Lung (tissue), 12 donors: Measurements from ENCODE around the gene RABGAP1L. TPM values are rescaled to one million over a fixed set of nuclear protein-coding genes. Genes with fewer than 3 reads are reported as not detected.

Source experiments
- ATAC-seq: fragments of 200-7000 bp; cut with Tn5 transposase; one replicate; pipeline ENCODE4 v1.9.1; 2020; ENCODE audit warnings: moderate number of reproducible peaks; ENCODE audit not compliant: insufficient read depth, low FRiP score
- DNase-seq, 3 donors: peaks; one replicate each; pipeline ENCODE4 v3.0.0-alpha.2; 2013 to 2017
- H3K27ac ChIP-seq, 2 donors: one replicate each; pipeline ENCODE4 v1.5.1; 2013; ENCODE audit warnings: mild to moderate bottlenecking in 2 of 2, moderate library complexity in 2 of 2, control low read depth in 1 of 2, inconsistent platforms in 1 of 2, low read depth in 1 of 2, low read length in 1 of 2
- H3K27me3 ChIP-seq, 3 donors: one replicate each; pipeline ENCODE4 v1.5.1; 2013; ENCODE audit warnings: low read length in 2 of 3; ENCODE audit not compliant: control insufficient read depth in 3 of 3, insufficient read depth in 3 of 3
- H3K36me3 ChIP-seq, 4 donors: one replicate each; pipeline ENCODE4 v1.5.1; 2013; ENCODE audit warnings: low read length in 4 of 4, mild to moderate bottlenecking in 1 of 4, moderate library complexity in 1 of 4; ENCODE audit not compliant: control insufficient read depth in 4 of 4, insufficient read depth in 4 of 4
- H3K4me1 ChIP-seq, 5 donors: one replicate each; pipeline ENCODE4 v1.5.1; 2013; ENCODE audit warnings: low read length in 5 of 5, mild to moderate bottlenecking in 2 of 5, moderate library complexity in 1 of 5; ENCODE audit not compliant: control insufficient read depth in 5 of 5, insufficient read depth in 5 of 5
- H3K4me3 ChIP-seq: one replicate; pipeline ENCODE4 v1.5.1; 2013; ENCODE audit warnings: mild to moderate bottlenecking, control low read depth, moderate library complexity
- H3K9ac ChIP-seq, 2 donors: one replicate each; pipeline ENCODE4 v1.5.1; 2013; ENCODE audit warnings: low read length in 2 of 2, control low read depth in 1 of 2; ENCODE audit not compliant: insufficient read depth in 1 of 2
- H3K9me3 ChIP-seq, 4 donors: one replicate each; pipeline ENCODE4 v1.5.1; 2013; ENCODE audit warnings: low read length in 3 of 4, mild to moderate bottlenecking in 1 of 4, moderate library complexity in 1 of 4; ENCODE audit not compliant: control insufficient read depth in 4 of 4, insufficient read depth in 3 of 4
- WGBS, 2 donors: extraction: QIAGEN DNeasy Blood & Tissue Kit; methylation state at CpG; one replicate each; pipeline ENCODE4 v1.1.7; 2013; 5-methylcytosine and 5-hydroxymethylcytosine counted together
- polyA plus RNA-seq, 2 donors: library from polyadenylated mRNA; stranded (reverse); fragments of 200-250 nt; gene quantifications; one replicate each; pipeline ENCODE4 v1.2.1, GENCODE V29; 2013
- total RNA-seq, 2 donors: library from RNA; depleted of rRNA in 1 of 2; stranded (reverse); fragments of >200 nt in 1 of 2; gene quantifications; one replicate each; pipeline ENCODE4 v1.2.1, GENCODE V29; 2014 to 2021
- TF ChIP-seq, protein P1 (sequence below): IDR thresholded peaks from 2 replicates; pipeline ENCODE4 v1.5.1; 2012; ENCODE audit warnings: mild to moderate bottlenecking; ENCODE audit errors: control extremely low read depth, extremely low read depth
- donor health status: control.
- donor health status: control.
- donor health status: Bipolar disorder and iron deficiency.
- donor health status: healthy.
- donor health status: DM: yes; HTN: yes; CAD: no.

The RABGAP1L gene
- total and polyA plus RNA-seq, 4 donors: 16.0 to 123 (median 44.5) TPM

DNA sequence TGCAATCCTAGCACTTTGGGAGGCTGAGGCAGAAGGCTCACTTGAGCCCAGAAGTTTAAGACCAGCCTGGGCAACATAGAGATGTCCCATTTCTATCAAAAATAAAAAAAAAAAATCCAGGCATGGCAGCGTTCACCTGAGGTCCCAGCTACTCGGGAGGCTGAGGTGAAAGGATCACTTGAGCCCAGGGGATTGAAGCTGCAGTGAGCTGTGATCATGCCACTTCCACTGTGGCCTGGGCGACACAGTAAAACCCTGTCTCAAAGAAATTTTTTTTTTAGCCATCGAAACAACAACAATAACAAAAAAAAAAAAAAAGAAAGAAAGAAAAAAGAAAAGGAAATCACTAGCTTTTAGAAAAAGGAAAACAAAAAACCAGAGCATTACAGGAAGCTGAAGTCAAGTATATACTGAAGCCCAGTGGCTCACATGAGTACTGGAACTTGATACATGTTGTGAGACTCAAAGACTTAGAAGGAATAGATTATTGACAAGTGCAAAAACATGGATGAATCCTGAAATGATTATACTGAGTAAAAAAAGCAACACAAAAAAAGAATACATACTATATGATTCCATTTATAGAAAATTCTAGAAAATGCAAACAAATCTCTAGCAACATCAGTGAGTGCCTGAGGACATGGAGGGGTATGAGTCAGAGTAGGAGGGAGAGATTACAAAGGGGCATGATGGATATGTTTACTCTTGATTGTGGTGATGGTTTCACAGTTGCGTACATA is 6.1 kb upstream of the RABGAP1L start:
- peaks cover 0 to 1% (median 0%) of the 10 kb centered on the region in 5 donors for H3K4me1 ChIP-seq
- H3K9ac ChIP-seq: no peak overlapping the region
- no peaks in the 10 kb centered on the region for H3K27me3 ChIP-seq
- ATAC-seq: no peak
- H3K27ac ChIP-seq: no peak overlapping the region
- WGBS, 2 donors: 83 to 86% methylated on average over 5 of the region's 5 CpGs
- H3K9me3 ChIP-seq: peaks cover 0 to 3% (median 0%) of the 10 kb centered on the region in 4 donors
- no peaks in the 10 kb centered on the region for H3K36me3 ChIP-seq
- H3K4me3 ChIP-seq: no peak overlapping the region
- TF ChIP-seq, protein P1, sequence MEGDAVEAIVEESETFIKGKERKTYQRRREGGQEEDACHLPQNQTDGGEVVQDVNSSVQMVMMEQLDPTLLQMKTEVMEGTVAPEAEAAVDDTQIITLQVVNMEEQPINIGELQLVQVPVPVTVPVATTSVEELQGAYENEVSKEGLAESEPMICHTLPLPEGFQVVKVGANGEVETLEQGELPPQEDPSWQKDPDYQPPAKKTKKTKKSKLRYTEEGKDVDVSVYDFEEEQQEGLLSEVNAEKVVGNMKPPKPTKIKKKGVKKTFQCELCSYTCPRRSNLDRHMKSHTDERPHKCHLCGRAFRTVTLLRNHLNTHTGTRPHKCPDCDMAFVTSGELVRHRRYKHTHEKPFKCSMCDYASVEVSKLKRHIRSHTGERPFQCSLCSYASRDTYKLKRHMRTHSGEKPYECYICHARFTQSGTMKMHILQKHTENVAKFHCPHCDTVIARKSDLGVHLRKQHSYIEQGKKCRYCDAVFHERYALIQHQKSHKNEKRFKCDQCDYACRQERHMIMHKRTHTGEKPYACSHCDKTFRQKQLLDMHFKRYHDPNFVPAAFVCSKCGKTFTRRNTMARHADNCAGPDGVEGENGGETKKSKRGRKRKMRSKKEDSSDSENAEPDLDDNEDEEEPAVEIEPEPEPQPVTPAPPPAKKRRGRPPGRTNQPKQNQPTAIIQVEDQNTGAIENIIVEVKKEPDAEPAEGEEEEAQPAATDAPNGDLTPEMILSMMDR: no peak
- no peak for DNase-seq

DNA sequence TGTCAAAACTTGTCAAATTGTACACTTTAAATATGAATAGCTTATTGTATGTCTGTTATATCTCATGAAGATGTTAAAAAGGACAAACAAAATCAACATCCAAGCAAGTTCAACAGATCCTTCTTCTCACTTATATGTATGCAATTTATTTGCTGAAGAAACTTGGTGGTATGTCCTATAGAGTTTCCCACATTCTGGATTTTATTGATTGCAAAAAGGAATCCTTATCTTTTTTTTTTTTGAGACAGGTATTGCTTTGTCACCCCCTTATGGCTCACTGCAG is 5.6 kb upstream of the RABGAP1L start:
- TF ChIP-seq, protein P1: no peak
- Histone ChIP-seq H3K27me3 (no peaks in the 10 kb centered on the region), H3K9ac (no peak overlapping the region), H3K4me3 (no peak overlapping the region), H3K36me3 (no peaks in the 10 kb centered on the region), H3K27ac (no peak overlapping the region), H3K9me3 (peaks cover 0 to 3% (median 0%) of the 10 kb centered on the region in 4 donors), H3K4me1 (peaks cover 0 to 5% (median 0%) of the 10 kb centered on the region in 5 donors)
- DNase-seq (no peak), ATAC-seq (no peak)

DNA sequence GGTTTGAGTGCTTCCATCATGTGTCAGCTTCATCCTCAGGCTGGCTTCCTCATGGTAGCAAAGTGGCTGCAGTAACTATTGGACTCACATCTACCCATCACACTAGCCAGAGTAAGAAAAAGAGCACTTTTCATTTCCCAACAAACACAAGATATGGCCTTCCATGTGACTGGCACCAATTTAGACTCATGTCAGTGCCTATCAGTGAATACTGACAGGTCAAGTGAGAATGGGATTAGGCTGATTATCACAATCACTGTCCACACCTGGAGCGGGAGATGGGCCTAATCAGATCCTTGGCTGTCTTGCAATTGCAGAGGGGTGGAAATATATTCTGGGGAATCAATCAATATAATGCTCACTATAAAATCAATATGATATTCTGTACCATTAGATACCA is 2.9 kb upstream of the RABGAP1L start:
- H3K4me3 ChIP-seq: no peak overlapping the region
- no peaks in the 10 kb centered on the region for H3K36me3 ChIP-seq
- no peaks in the 10 kb centered on the region for H3K9me3 ChIP-seq
- H3K9ac ChIP-seq: no peak overlapping the region
- no peak for ATAC-seq
- H3K4me1 ChIP-seq: peaks cover 0 to 12% (median 0%) of the 10 kb centered on the region in 5 donors
- TF ChIP-seq, protein P1: no peak
- 96 to 98% methylated on average over 1 of the region's 1 CpG for WGBS, 2 donors
- no peak overlapping the region for H3K27ac ChIP-seq
- H3K27me3 ChIP-seq: no peaks in the 10 kb centered on the region
- no peak for DNase-seq
